NB4 (cell line): Measurements from ENCODE around the gene DGKD.

ENCODE experiments used
- CTCF ChIP-seq: IDR thresholded peaks from one replicate; pipeline ENCODE4 v1.5.1; 2012; ENCODE audit warnings: low read depth, low read length
- MYC ChIP-seq: IDR thresholded peaks from 2 replicates; pipeline ENCODE4 v1.6.1; 2011; ENCODE audit warnings: low read depth, low read length
- POLR2A ChIP-seq: IDR thresholded peaks from 2 replicates; pipeline ENCODE4 v1.6.1; 2011; ENCODE audit warnings: mild to moderate bottlenecking; ENCODE audit not compliant: insufficient read length; ENCODE audit errors: extremely low read depth
- TF ChIP-seq, protein P1 (sequence below): IDR thresholded peaks from 2 replicates; pipeline ENCODE4 v1.6.1; 2011; ENCODE audit warnings: low read depth, low read length

DNA sequence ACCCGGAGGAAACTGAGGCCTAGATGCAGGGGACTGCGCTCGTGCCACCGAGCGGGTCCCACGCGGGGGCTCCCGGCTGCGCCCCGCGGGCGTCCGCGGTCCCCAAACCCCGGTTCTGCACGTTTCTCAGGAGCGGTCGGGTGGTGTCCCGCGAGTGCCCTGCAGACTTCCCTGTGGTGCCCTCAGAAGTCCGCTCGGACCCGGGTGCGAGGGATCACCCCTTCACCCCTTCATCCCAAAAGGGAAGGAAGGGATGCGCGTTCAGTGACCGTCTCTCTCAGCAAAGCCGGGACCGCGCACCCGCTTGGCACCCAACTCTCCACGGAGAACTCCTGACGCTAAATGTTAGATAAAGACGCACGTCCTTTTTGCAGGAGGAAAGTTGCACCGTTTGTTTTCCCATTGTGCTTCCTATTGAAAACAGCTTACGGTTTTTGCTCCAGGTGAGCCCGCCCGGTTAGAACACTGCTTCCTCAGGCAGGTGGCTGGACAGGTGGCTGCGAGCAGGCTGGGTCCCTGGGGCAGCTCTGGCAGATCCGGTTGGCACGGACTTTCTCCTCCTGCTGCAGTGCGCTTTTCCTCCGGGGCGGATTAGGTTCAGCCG lies 779 bp downstream of the DGKD start:
- TF ChIP-seq, protein P1, sequence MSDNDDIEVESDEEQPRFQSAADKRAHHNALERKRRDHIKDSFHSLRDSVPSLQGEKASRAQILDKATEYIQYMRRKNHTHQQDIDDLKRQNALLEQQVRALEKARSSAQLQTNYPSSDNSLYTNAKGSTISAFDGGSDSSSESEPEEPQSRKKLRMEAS: no peak
- no peak for TF ChIP-seq POLR2A
- no peak for TF ChIP-seq CTCF
- TF ChIP-seq MYC: no peak
